Endodermal cell (in vitro differentiated cells): ENCODE measurements around the gene SETMAR. TPM values are rescaled to one million over a fixed set of nuclear protein-coding genes. Genes with fewer than 3 reads are reported as not detected.

ENCODE experiments used
- DNase-seq: peaks from one replicate; pipeline ENCODE4 v3.0.0-alpha.2; 2017
- H3K27ac ChIP-seq: 2 replicates; pipeline ENCODE4 v1.5.1; 2013; ENCODE audit warnings: mild to moderate bottlenecking, low read depth, low read length, moderate library complexity
- H3K27me3 ChIP-seq: 2 replicates; pipeline ENCODE4 v1.6.1; 2013; ENCODE audit warnings: mild to moderate bottlenecking, low read length, moderate library complexity; ENCODE audit not compliant: insufficient read depth, control insufficient read depth, poor library complexity, severe bottlenecking
- H3K36me3 ChIP-seq: 2 replicates; pipeline ENCODE4 v1.7.0; 2013; ENCODE audit warnings: mild to moderate bottlenecking, low read length, moderate library complexity; ENCODE audit not compliant: control insufficient read depth, insufficient read depth
- H3K4me1 ChIP-seq: one replicate; pipeline ENCODE4 v1.7.0; 2013; ENCODE audit warnings: low read length; ENCODE audit not compliant: control insufficient read depth, insufficient read depth
- H3K4me3 ChIP-seq: 2 replicates; pipeline ENCODE4 v1.5.1; 2013; ENCODE audit warnings: mild to moderate bottlenecking, low read length, moderate library complexity
- H3K9ac ChIP-seq: 2 replicates; pipeline ENCODE4 v1.6.1; 2013; ENCODE audit warnings: mild to moderate bottlenecking, low read length, moderate library complexity; ENCODE audit not compliant: poor library complexity, severe bottlenecking; ENCODE audit errors: extremely low read depth
- H3K9me3 ChIP-seq: 2 replicates; pipeline ENCODE4 v1.6.1; 2013; ENCODE audit warnings: mild to moderate bottlenecking, low read length, moderate library complexity; ENCODE audit not compliant: control insufficient read depth
- H3K27ac Mint-ChIP-seq: 2 replicates; pipeline ENCODE4 v1.8.0; 2020; ENCODE audit warnings: mixed read lengths
- H3K27me3 Mint-ChIP-seq: 2 replicates; pipeline ENCODE4 v1.8.0; 2021; ENCODE audit warnings: mild to moderate bottlenecking, mixed read lengths; ENCODE audit not compliant: insufficient read depth
- H3K36me3 Mint-ChIP-seq: 2 replicates; pipeline ENCODE4 v1.8.0; 2020; ENCODE audit warnings: low read depth, mixed read lengths
- H3K4me1 Mint-ChIP-seq: 2 replicates; pipeline ENCODE4 v1.8.0; 2020; ENCODE audit warnings: mixed read lengths
- H3K4me3 Mint-ChIP-seq: 2 replicates; pipeline ENCODE4 v1.8.0; 2020; ENCODE audit warnings: mild to moderate bottlenecking, moderate library complexity, mixed read lengths
- H3K9me3 Mint-ChIP-seq: 2 replicates; pipeline ENCODE4 v1.8.0; 2020; ENCODE audit warnings: mild to moderate bottlenecking, mixed read lengths
- WGBS, 2 experiments: methylation state at CpG; one replicate each; pipeline versions ENCODE4 v1.1.5 to v1.1.7; 2013; ENCODE audit warnings: missing lambda C conversion rate in 2 of 2, mixed read lengths in 1 of 2; ENCODE audit not compliant: insufficient coverage in 1 of 2, insufficient read length in 1 of 2; 5-methylcytosine and 5-hydroxymethylcytosine counted together
- total RNA-seq, 2 donors: library from RNA; stranded (reverse); fragmentation: NEBNext Ultra II Directional in 1 of 2; extraction: Animal tissue kit (Norgen Biotek cat#: 25700) in 1 of 2; gene quantifications; 2 replicates in 1 of 2; 3 replicates in 1 of 2; pipeline ENCODE4 v1.2.1, GENCODE V29; 2021
- TF ChIP-seq, protein P1 (sequence below): fragments of 200-600 bp; sonication (generic); conservative IDR thresholded peaks from 2 replicates; pipeline ENCODE4 v1.5.0; 2021; ENCODE audit warnings: antibody characterized with exemption, mild to moderate bottlenecking

SETMAR gene
- total RNA-seq, 2 donors from 2014 or later: 18.8 to 20.9 TPM

DNA sequence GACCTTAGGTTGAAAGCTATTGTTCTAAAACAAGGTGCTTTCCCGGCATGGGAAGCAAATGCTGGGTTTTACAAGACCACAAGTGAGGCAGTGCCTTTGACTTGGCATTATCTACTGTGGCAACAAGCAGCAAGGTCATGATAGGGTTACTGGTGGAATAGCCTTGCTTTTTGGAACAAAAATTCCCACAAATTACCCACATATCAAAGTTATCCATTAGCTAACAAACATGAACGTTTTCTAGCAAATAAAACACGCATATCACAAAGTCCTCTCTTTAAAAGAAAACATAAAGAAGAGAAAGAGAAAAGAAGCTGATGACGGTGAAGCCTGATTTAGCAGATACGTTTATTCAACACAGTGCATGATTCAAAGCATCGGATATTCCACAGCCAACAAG lies 57.6 kb downstream of the SETMAR start:
- Histone ChIP-seq H3K36me3 (no peaks in the 10 kb centered on the region), H3K27me3 (peaks cover 37% of the 10 kb centered on the region), H3K4me3 (no peak overlapping the region), H3K9ac (no peak overlapping the region), H3K4me1 (no peaks in the 10 kb centered on the region), H3K27ac (no peak overlapping the region), H3K9me3 (no peaks in the 10 kb centered on the region)
- Mint-ChIP-seq H3K4me3 (no peak overlapping the region), H3K9me3 (no peaks in the 10 kb centered on the region), H3K36me3 (peaks cover 2% of the 10 kb centered on the region), H3K27me3 (peaks cover 19% of the 10 kb centered on the region), H3K4me1 (peaks cover 2% of the 10 kb centered on the region), H3K27ac (no peak overlapping the region)
- WGBS, 2 experiments: 91 to 93% methylated on average over 3 to 6 of the region's 6 CpGs
- no peak for DNase-seq
- TF ChIP-seq, protein P1, sequence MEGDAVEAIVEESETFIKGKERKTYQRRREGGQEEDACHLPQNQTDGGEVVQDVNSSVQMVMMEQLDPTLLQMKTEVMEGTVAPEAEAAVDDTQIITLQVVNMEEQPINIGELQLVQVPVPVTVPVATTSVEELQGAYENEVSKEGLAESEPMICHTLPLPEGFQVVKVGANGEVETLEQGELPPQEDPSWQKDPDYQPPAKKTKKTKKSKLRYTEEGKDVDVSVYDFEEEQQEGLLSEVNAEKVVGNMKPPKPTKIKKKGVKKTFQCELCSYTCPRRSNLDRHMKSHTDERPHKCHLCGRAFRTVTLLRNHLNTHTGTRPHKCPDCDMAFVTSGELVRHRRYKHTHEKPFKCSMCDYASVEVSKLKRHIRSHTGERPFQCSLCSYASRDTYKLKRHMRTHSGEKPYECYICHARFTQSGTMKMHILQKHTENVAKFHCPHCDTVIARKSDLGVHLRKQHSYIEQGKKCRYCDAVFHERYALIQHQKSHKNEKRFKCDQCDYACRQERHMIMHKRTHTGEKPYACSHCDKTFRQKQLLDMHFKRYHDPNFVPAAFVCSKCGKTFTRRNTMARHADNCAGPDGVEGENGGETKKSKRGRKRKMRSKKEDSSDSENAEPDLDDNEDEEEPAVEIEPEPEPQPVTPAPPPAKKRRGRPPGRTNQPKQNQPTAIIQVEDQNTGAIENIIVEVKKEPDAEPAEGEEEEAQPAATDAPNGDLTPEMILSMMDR: no peak

DNA sequence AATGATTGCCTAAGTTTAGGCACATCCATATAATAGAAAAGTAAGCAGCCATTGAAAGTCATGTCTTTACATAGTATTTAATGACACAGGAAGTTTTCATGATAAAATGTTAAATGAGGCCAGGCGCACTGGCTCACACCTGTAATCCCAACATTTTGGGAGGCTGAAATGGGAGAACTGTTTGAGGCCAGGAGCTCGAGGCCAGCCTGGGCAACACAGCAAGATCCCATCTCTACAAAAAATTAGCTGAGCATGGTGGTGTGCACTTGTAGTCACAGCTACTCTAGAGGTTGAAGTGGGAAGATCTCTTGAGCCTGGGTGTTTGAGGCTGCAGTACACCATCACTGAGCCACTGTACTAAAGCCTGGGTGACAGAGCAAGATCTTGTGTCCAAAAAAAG lies 59.4 kb downstream of the SETMAR start:
- H3K9ac ChIP-seq: no peak overlapping the region
- Mint-ChIP-seq H3K4me3 (no peak overlapping the region), H3K36me3 (peaks cover 4% of the 10 kb centered on the region), H3K4me1 (no peaks in the 10 kb centered on the region), H3K27me3 (peaks cover 9% of the 10 kb centered on the region), H3K9me3 (no peaks in the 10 kb centered on the region), H3K27ac (no peak overlapping the region)
- no peak overlapping the region for H3K4me3 ChIP-seq
- no peaks in the 10 kb centered on the region for H3K36me3 ChIP-seq
- DNase-seq: no peak
- TF ChIP-seq, protein P1: no peak
- WGBS, 2 experiments: 93 to 96% methylated on average over 2 of the region's 2 CpGs
- peaks cover 23% of the 10 kb centered on the region for H3K27me3 ChIP-seq
- H3K27ac ChIP-seq: no peak overlapping the region
- H3K4me1 ChIP-seq: no peaks in the 10 kb centered on the region
- no peaks in the 10 kb centered on the region for H3K9me3 ChIP-seq

Other genes starting within 250 kb of the SETMAR start
- 10 to 100 TPM; 18.4 to 18.6 TPM for gene SUMF1, start 163.9 kb downstream of the SETMAR start, total RNA-seq
- 1 to 10 TPM; 5.9 TPM for gene ITPR1, start 190.0 kb downstream of the SETMAR start, total RNA-seq